ENCODE data around the gene ITPK1. TPM values are rescaled to one million over a fixed set of nuclear protein-coding genes. Genes with fewer than 3 reads are reported as not detected.
A peak's percentile ranks its signal among the peaks of the same experiment; 100 is the strongest.
"Not testable (repeated sequence)": the region's sequence is repeated elsewhere in the genome, so short reads cannot be mapped to it uniquely, and the experiment has no call there.

The ITPK1 gene
- polyA plus RNA-seq, 6 donors from 2014 or later = 8.5 to 20.1 (median 16.2) TPM

DNA sequence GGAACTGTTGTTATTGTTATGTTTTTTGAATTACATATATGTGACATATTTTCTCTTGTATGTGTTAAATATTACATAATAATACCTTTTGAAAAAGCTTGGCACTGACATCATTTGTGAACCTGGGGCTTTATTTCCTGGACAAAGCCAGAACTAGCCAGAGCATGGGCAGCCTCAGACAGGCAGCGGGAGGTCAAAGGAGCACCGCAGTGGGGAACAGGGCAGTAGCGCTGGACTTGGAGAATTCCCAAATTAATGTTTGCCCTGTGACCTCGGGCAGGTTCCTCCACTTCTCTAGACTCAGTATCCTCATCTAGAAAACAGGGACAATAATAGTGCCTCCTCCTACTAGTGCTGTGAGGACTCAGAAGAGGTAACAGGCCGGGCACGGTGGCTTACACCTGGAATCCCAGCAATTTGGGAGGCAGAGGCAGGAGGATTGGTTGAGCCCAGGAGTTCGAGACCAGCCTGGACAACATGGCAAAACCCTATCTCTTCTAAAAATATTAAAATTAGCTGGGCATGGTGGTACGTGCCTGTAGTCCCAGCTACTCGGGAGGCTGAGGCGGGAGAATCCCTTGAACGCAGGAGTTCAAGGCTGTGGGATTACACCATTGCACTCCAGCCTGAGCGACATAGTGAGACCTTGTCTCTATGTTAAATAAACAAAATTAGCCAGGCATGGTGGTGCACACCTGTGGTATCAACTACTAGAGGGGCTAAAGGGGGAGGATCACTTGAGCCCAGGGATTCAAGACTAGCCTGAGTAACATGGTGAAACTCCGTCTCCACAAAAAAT, 27.3 kb upstream of the ITPK1 start:
- Mint-ChIP-seq H3K27me3 (peaks cover 0 to 4% (median 3%) of the 10 kb centered on the region in 3 donors), H3K4me3 (no peak overlapping the region), H3K9me3 (no peaks in the 10 kb centered on the region), H3K4me1 (peaks cover 4 to 8% (median 4%) of the 10 kb centered on the region in 3 donors), H3K27ac (no peak overlapping the region), H3K36me3 (no peaks in the 10 kb centered on the region)
- ATAC-seq (ENCODE audit: low read depth in 2 of 2) = no peak
- DNase-seq = no peak

DNA sequence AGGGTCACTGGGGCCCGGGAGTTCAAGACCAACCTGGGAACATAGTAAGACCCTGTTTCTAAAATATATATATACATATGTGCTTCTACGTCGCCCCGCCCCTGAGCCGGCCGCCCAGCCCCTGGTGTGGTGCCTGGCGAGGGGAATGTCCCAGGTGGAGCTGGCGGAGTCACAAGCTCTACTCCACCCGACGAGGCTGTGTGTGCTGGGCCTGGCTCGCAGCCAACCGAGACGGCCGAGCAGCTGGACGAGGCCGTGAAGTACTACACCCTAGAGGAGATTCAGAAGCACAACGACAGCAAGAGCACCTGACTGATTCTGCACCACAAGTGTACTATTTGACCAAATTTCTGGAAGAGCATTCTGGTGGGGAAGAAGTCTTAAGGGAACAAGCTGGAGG, 22.1 kb upstream of the ITPK1 start:
- Mint-ChIP-seq H3K4me1 (peaks cover 4 to 8% (median 4%) of the 10 kb centered on the region in 3 donors), H3K27ac (no peak overlapping the region), H3K4me3 (no peak overlapping the region), H3K9me3 (no peaks in the 10 kb centered on the region), H3K27me3 (no peaks in the 10 kb centered on the region), H3K36me3 (no peaks in the 10 kb centered on the region)
- ATAC-seq (ENCODE audit: low read depth in 2 of 2) (no peak), DNase-seq (no peak)

DNA sequence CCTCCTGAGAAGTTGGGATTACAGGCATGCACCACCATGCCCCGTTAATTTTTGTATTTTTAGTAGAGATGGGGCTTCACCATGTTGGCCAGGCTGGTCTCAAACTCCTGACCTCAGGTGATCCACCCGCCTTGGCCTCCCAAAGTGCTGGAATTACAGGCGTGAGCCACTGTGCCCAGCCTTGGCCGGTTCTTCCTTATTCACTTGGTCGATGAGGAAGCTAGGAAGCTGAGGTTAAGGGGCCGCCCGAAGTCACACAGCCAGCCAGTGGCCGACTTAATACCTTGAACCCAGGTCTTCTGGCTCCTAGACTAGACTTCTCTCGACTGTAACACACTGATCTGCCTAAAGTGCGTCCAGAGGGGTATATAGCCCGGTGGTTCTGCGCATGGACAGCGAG, 20.8 kb upstream of the ITPK1 start:
- H3K9me3 Mint-ChIP-seq = not testable (repeated sequence)

DNA sequence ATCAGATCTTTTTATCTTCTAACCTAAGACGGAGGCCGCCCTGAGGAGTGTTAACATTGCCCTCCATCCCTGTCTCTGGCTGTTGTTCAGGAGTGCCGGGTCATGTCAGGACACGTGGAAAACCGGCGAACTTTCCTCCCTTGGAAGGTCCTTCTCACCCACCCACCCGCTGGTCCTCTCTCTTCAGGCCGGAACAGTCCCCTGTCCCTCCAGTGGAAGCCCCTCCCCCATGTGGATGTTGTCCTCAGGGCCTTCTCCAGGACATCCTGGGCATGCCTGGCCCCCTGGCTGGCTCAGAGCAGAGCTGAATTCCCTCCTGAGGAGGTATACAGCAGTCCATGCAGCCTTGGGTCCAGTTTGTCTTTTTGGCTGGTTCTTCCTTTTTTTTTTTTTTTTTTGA, 20.3 kb upstream of the ITPK1 start:
- no peak for ATAC-seq (ENCODE audit: low read depth in 2 of 2)
- H3K27me3 Mint-ChIP-seq = no peaks in the 10 kb centered on the region
- no peaks in the 10 kb centered on the region for H3K36me3 Mint-ChIP-seq
- DNase-seq = no peak
- no peaks in the 10 kb centered on the region for H3K9me3 Mint-ChIP-seq
- H3K4me3 Mint-ChIP-seq = no peak overlapping the region
- peak overlapping the region in 1 of 6 donors; percentile 44 for H3K27ac Mint-ChIP-seq
- H3K4me1 Mint-ChIP-seq = peaks cover 4 to 8% (median 4%) of the 10 kb centered on the region in 3 donors

More for the DNA sequence above, 20.8 kb upstream of the ITPK1 start:
- not testable (repeated sequence) for ATAC-seq (ENCODE audit: low read depth in 2 of 2); H3K36me3 Mint-ChIP-seq; H3K27me3 Mint-ChIP-seq; H3K4me1 Mint-ChIP-seq; DNase-seq; H3K27ac Mint-ChIP-seq; H3K4me3 Mint-ChIP-seq

DNA sequence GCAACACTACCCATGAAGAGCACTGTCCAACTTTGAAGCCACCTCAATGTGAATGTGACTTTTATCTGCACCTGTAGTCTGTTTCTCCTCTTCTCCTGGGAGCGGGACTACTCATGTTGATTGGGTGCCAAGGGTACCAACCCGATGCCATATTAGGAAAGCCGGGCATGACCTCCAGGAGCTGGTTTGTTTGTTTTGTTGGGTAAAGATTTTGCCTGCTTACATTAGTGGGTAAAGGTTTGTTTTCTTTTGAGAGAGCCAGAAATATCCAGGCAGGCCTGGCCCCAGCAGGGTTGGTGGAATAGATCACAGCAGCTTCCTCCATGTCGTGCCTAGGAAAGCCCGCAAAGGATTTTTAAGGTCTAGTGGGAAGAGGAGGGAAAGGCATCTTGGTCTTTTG, 19.7 kb upstream of the ITPK1 start:
- H3K9me3 Mint-ChIP-seq = no peaks in the 10 kb centered on the region
- no peak overlapping the region for H3K4me3 Mint-ChIP-seq
- H3K36me3 Mint-ChIP-seq = no peaks in the 10 kb centered on the region
- no peaks in the 10 kb centered on the region for H3K27me3 Mint-ChIP-seq
- H3K4me1 Mint-ChIP-seq = peaks cover 4 to 8% (median 4%) of the 10 kb centered on the region in 3 donors
- no peak overlapping the region for H3K27ac Mint-ChIP-seq
- DNase-seq = no peak
- no peak for ATAC-seq (ENCODE audit: low read depth in 2 of 2)

DNA sequence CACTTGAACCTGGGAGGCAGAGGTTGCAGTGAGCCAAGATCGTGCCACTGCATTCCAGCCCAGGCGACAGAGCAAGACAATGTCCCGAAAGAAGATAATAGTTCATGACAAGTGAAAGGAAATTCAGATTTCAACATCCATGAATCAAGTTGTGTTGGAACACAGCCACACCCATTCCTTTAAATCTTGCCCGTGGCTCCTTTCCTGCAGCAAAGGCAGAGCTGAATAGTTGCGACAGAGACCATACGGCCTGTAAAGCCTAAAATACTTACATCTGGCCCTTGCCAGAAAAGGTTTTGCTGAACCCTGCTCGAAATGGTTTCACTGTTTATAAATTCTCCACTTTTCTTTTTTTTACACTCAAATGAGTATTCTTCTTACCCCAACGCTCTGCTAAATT, 17.7 kb upstream of the ITPK1 start:
- ATAC-seq (ENCODE audit: low read depth in 2 of 2) (no peak), DNase-seq (no peak)
- Mint-ChIP-seq H3K4me1 (no peaks in the 10 kb centered on the region), H3K9me3 (no peaks in the 10 kb centered on the region), H3K4me3 (no peak overlapping the region), H3K27ac (no peak overlapping the region), H3K36me3 (no peaks in the 10 kb centered on the region), H3K27me3 (peaks cover 0 to 8% (median 7%) of the 10 kb centered on the region in 3 donors)

DNA sequence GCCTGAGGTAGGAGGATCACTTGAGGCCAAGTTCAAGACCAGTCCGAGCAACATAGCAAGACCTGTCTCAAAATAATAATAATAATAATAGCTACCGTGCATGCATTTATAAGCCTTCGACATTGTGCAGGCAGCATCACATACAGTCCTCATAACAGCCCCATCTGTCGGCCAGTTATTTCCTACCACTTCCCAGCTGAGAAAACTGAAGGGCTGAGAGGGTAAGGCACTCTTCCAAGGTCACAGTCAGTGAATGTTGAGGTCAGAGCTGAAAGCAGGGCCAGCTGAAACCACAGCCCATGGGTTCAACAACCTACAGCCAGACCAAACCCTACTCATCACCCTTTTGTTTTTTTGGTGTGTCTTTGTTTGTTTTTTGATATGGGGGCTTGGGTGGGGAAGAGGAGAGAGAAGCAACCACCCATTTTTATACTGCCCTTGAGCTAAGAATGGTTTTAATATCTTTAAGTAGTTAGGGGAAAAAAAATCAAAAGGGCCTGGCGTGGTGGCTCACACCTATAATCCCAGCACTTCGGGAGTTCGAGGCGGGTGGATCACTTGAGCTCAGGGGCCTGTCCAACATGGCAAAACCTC, 16.8 kb upstream of the ITPK1 start:
- H3K36me3 Mint-ChIP-seq = no peaks in the 10 kb centered on the region
- H3K9me3 Mint-ChIP-seq = no peaks in the 10 kb centered on the region
- H3K27me3 Mint-ChIP-seq = peaks cover 0 to 8% (median 7%) of the 10 kb centered on the region in 3 donors
- H3K4me1 Mint-ChIP-seq = no peaks in the 10 kb centered on the region
- no peak overlapping the region for H3K27ac Mint-ChIP-seq
- DNase-seq (no peak), ATAC-seq (ENCODE audit: low read depth in 2 of 2) (peak; percentile 45 to 59)
- H3K4me3 Mint-ChIP-seq = no peak overlapping the region

DNA sequence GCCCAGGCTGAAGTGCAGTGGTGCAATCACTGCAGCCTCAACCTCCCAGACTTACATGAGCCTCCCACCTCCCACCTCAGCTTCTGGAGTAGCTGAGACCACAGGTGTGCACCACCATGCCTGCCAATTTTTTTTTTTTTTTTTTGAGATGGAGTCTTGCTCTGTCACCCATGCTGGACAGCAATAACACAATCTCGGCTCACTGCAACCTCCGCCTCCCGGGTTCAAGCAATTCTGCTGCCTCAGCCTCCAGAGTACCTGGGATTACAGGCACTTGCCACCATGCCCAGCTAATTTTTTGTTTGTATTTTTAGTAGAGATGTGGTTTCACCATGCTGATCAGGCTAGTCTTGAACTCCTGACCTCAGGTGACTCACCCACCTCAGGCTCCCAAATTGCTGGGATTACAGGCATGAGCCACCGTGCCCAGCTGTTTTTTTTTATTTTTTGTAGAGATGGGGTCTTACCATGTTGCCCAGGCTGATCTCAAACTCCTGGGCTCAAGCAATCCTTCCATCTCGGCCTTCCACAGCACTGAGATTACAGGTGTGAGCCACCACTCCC, 15.6 kb upstream of the ITPK1 start:
- not testable (repeated sequence) for DNase-seq; H3K4me1 Mint-ChIP-seq; H3K4me3 Mint-ChIP-seq; H3K27me3 Mint-ChIP-seq; ATAC-seq (ENCODE audit: low read depth in 2 of 2); H3K36me3 Mint-ChIP-seq; H3K9me3 Mint-ChIP-seq
- H3K27ac Mint-ChIP-seq = peak overlapping the region in 1 of 6 donors; percentile 20

DNA sequence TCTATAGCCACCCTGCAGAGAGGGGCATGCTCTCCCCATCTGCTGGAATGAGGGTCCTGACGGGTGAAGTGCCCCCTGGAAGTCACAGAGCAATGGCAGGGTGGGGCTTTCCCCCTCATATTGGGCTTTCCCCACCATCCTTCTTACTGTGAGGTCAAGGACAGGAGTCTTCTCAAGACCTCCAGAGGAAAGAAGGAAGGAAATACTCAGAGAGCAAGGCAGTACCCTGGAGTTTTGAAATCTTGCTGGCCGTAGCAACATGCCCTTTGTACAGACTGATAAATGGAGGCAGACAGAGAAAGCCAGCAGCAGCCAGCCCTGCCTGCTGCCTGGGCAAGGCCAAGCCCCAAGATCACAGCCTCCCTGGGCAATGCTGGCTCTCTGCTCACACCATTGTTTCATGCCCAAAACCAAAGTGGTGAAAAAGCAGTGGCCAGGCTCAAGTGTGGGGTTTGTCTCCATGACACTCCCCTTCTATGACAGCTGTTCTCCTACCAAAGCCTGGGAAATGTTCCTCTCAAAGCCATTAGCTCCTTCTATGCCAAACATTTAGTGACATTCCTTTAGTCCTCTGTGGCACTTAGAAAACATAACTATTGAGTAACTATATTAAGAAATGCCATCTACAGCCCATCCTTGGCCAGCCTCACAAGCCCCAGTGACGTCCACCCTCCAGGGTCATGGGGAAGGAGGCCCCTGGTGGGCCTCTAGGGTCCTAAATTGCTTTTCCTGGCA, 13.2 kb upstream of the ITPK1 start:
- Mint-ChIP-seq H3K4me3 (no peak overlapping the region), H3K36me3 (no peaks in the 10 kb centered on the region), H3K4me1 (no peaks in the 10 kb centered on the region), H3K27me3 (peaks cover 6 to 12% (median 8%) of the 10 kb centered on the region in 3 donors), H3K9me3 (no peaks in the 10 kb centered on the region), H3K27ac (peak overlapping the region in 1 of 6 donors; percentile 88)
- ATAC-seq (ENCODE audit: low read depth in 2 of 2) (no peak), DNase-seq (no peak)

DNA sequence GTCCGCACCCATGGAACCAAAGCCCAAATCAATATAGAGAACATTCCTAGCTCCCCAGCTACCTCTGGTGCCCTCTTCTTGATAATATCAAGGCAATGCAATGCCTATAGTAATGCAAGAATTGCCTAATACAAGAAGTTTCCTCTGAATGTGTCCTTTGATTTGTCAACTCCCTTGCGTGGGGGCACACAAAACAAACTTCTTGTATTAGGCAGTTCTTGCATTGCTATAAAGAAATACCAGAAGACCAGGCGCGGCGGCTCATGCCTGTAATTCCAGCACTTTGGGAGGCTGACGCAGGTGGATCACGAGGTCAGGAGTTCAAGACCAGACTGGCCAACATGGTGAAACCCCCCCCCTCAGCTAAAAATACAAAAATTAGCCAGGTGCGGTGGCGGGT, 10.4 kb upstream of the ITPK1 start:
- Mint-ChIP-seq H3K9me3 (no peaks in the 10 kb centered on the region), H3K27me3 (peaks cover 6 to 12% (median 8%) of the 10 kb centered on the region in 3 donors), H3K4me3 (no peak overlapping the region), H3K4me1 (no peaks in the 10 kb centered on the region), H3K36me3 (no peaks in the 10 kb centered on the region), H3K27ac (no peak overlapping the region)
- no peak for DNase-seq
- no peak for ATAC-seq (ENCODE audit: low read depth in 2 of 2)

DNA sequence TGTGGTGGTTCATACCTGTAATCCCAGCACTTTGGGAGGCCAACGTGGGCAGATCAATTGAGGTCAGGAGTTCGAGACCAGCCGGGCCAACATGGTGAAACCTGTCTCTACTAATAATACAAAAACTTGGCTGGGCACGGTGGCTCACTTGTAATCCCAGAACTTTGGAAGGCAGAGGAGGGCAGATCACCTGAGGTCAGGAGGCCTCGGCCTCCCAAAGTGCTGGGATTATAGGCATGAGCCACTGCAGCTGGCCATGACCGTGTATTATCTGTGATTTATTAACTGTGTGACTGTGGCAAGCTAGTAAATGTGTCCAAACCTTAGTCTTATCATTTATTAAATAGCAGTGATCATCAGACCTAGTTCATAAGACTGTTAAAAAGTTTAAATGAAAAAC, 7.1 kb upstream of the ITPK1 start:
- peaks cover 0 to 3% (median 3%) of the 10 kb centered on the region in 3 donors for H3K4me1 Mint-ChIP-seq
- no peak overlapping the region for H3K27ac Mint-ChIP-seq
- H3K9me3 Mint-ChIP-seq = no peaks in the 10 kb centered on the region
- peaks cover 0 to 6% (median 5%) of the 10 kb centered on the region in 3 donors for H3K27me3 Mint-ChIP-seq
- DNase-seq (no peak), ATAC-seq (ENCODE audit: low read depth in 2 of 2) (no peak)
- no peaks in the 10 kb centered on the region for H3K36me3 Mint-ChIP-seq
- H3K4me3 Mint-ChIP-seq = no peak overlapping the region

DNA sequence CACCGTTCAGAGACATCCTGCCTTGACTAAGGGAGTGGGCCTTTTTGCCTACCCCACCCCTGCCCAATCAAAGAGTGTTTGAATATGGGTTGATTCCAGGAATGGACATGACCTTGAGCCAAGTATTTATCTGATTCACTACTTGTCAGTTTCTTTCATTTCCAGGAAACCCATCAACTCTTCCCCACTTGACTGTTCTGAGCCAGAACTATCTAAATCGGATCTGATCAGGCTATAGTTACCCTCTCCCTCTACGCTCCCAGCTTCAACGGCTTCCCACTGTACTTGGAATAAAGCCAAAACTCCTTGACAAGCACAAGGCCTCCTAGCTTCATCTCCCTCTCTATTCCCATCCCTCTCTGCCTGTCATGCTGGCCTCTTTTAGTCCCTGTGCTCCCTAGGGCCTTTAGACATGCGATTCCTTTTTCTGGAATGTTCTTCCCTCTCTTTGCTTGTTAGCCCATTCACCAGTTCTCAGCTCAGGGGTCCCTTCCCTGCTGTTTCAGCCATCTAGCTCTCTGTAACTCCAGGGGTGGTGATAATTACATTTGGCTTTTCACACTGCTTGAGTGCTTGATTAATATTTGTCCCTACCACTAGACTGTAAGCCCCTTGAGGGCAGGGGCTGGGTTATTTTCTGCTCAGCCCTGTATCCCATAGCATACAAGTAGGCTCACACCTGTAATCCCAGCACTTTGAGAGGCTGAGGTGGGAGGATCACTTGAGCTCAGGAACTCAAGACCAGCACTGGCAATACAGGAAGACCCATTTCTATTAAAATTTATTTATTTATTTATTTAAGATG, 5.5 kb upstream of the ITPK1 start:
- peaks cover 0 to 6% (median 5%) of the 10 kb centered on the region in 3 donors for H3K27me3 Mint-ChIP-seq
- H3K36me3 Mint-ChIP-seq = no peaks in the 10 kb centered on the region
- peak overlapping the region in 2 of 8 donors; percentile 35 to 55 for H3K4me3 Mint-ChIP-seq
- peaks cover 8 to 12% (median 9%) of the 10 kb centered on the region in 3 donors for H3K4me1 Mint-ChIP-seq
- ATAC-seq (ENCODE audit: low read depth in 2 of 2) (no peak), DNase-seq (no peak)
- H3K27ac Mint-ChIP-seq = peak overlapping the region in 1 of 6 donors; percentile 4
- no peaks in the 10 kb centered on the region for H3K9me3 Mint-ChIP-seq

DNA sequence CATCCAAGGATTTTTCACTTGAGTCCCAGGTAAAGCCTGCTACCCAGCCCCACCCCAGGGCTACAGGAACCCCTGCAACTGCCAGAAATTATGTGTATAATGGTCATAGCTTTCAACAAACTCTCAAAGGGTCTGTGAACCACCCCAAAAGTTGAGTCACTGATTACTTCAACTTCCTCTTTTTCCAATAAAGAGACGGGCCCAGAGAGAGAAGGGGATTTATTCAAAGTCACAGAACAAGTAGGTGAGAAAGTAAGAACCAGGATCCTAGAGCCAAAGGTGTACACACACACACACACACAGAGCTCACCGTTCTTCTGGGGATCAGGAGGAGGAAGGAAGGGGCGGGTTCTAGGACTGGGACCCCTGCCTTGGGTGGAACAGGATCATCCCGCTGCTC, 4.8 kb upstream of the ITPK1 start:
- Mint-ChIP-seq H3K4me1 (peaks cover 9 to 12% (median 9%) of the 10 kb centered on the region in 3 donors), H3K9me3 (no peaks in the 10 kb centered on the region), H3K27ac (no peak overlapping the region), H3K27me3 (peaks cover 0 to 6% (median 5%) of the 10 kb centered on the region in 3 donors), H3K36me3 (no peaks in the 10 kb centered on the region), H3K4me3 (peak overlapping the region in 1 of 8 donors; percentile 55)
- DNase-seq (no peak), ATAC-seq (ENCODE audit: low read depth in 2 of 2) (no peak)

All from naive B cell (primary cell).